Type B pancreatic cell (in vitro differentiated cells): ENCODE data around the gene BRD3OS. TPM values are rescaled to one million over a fixed set of nuclear protein-coding genes. Genes with fewer than 3 reads are reported as not detected.
"Not testable (repeated sequence)": the region's sequence is repeated elsewhere in the genome, so short reads cannot be mapped to it uniquely, and the experiment has no call there.

Source experiments
- DNase-seq: peaks from one replicate; pipeline ENCODE4 v3.0.0; 2021; ENCODE audit warnings: mixed read lengths; ENCODE audit not compliant: unreplicated experiment; ENCODE audit errors: extremely low spot score
- H3K27ac Mint-ChIP-seq: 2 replicates; pipeline ENCODE4 v1.8.0; 2021; ENCODE audit warnings: mild to moderate bottlenecking, mixed read lengths
- H3K27me3 Mint-ChIP-seq: 2 replicates; pipeline ENCODE4 v1.8.0; 2021; ENCODE audit warnings: mixed read lengths
- H3K36me3 Mint-ChIP-seq: 2 replicates; pipeline ENCODE4 v1.8.0; 2021; ENCODE audit warnings: mixed read lengths
- H3K4me1 Mint-ChIP-seq: one replicate; pipeline ENCODE4 v1.8.0; 2021; ENCODE audit warnings: mixed read lengths; ENCODE audit not compliant: unreplicated experiment
- H3K4me3 Mint-ChIP-seq: 2 replicates; pipeline ENCODE4 v1.8.0; 2021; ENCODE audit warnings: mild to moderate bottlenecking, mixed read lengths
- H3K9me3 Mint-ChIP-seq: 2 replicates; pipeline ENCODE4 v1.8.0; 2021; ENCODE audit warnings: mixed read lengths
- CTCF ChIP-seq: fragments of 200-600 bp; sonication (generic); conservative IDR thresholded peaks from 2 replicates; pipeline ENCODE4 v1.5.0; 2021; ENCODE audit warnings: antibody characterized with exemption, mild to moderate bottlenecking
- total RNA-seq: library from RNA; stranded (reverse); gene quantifications from 2 replicates; pipeline ENCODE4 v1.2.1, GENCODE V29; 2021; ENCODE audit warnings: low replicate concordance

BRD3OS gene
- total RNA-seq, 1 donor from 2014 or later: 24.0 TPM

DNA sequence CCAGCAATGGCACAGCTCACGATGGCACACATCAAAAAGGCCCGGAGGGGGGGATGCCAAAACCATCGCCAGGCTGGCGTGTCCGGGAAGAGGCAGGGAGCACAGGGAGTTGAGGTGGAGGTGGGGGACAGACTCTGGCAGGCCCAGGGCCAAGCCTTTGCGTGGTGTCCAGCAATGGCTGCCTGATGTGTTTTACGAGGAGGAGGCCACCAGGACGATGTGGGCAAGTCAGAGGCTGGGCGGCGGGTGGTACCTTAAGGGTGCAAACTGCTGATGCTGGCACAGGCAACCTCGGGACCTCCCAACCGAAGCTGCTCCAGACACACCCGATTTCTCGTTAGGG is 37.9 kb upstream of the BRD3OS start:
- no peak for TF ChIP-seq CTCF
- H3K4me3 Mint-ChIP-seq: no peak overlapping the region
- H3K27me3 Mint-ChIP-seq: no peaks in the 10 kb centered on the region
- H3K4me1 Mint-ChIP-seq: peaks cover 43% of the 10 kb centered on the region
- no peak overlapping the region for H3K27ac Mint-ChIP-seq
- no peaks in the 10 kb centered on the region for H3K9me3 Mint-ChIP-seq
- DNase-seq: no peak
- peaks cover 4% of the 10 kb centered on the region for H3K36me3 Mint-ChIP-seq

DNA sequence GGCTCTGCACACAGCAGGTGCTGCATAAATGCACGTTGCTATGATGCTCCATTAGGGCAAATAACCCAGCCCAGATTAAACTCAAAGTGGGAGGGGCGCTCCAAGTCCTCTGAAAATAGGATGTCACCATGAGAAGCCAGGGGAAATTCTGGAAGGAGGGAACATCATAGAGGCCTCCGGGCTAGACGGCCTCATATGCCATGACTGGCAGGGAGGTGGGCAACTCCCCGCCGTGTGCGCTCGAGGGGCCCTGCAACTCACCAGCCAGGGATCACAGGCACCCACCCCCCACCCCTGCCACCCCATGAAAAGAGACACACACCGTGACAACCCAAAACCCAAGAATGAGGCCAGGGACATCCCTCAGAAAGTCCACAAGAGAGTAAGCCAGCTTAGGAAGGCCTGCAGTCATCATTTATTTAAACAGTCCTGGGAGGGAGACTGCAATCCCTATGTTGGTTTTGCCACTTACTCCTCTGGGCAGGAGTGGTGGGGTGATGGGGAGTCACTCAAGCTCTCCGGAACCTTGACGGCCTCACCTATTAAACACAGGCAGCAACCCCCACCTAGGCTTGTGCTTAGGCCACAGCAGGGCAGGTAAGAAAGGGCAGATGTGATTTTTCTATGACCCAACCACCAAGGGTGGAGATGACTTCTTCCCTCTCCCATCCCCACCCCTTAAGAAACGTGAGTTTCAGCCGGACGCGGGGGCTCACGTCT is 37.2 kb upstream of the BRD3OS start:
- no peak for TF ChIP-seq CTCF
- DNase-seq: no peak
- Mint-ChIP-seq H3K36me3 (peaks cover 4% of the 10 kb centered on the region), H3K27ac (peak overlapping the region; percentile 53), H3K4me1 (peaks cover 37% of the 10 kb centered on the region), H3K4me3 (peak overlapping the region; percentile 74), H3K9me3 (no peaks in the 10 kb centered on the region), H3K27me3 (no peaks in the 10 kb centered on the region)

GRCh38 chr9:133988771-133989170 is 36.5 kb upstream of the BRD3OS start:
- H3K27ac Mint-ChIP-seq, H3K27me3 Mint-ChIP-seq, H3K4me3 Mint-ChIP-seq, H3K9me3 Mint-ChIP-seq, DNase-seq, H3K36me3 Mint-ChIP-seq: not testable (repeated sequence)
- peaks cover 32% of the 10 kb centered on the region for H3K4me1 Mint-ChIP-seq

DNA sequence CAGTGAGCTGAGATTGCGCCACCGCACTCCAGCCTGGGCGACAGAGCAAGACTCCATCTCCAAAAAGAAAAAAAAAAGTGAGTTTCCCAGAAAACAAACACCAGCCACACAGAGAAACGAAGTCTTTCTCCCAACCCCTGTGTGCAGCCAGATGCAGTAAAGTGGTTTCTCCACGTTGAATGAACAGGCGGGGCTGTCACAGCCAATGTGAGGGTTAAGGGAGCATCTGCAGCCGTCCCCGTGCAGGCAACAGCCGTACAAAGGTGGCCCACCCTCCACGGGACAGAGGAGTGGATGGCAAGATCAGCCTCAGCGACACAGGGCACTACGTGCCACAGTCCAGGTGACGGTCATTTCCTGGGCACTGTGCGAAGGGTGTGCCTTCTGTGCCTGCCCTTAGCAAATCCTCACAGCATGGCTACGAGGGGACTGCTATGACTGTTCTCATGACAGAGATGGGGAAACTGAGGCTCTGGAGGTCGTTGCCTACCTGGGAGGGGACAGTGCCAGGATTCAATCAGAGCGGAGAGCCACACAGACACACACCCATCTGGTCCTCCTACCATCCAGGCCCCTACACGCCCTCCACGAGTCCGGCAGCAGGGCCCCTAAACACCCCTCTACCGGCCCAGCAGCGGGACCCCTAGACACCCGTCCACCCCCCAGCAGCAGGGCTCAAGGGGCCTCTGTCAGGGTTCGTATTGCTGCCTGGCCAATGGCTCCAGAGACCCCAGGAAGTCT is 35.5 kb upstream of the BRD3OS start:
- Mint-ChIP-seq H3K27ac (peak overlapping the region; percentile 82), H3K4me3 (peak overlapping the region; percentile 94), H3K36me3 (peaks cover 4% of the 10 kb centered on the region), H3K9me3 (no peaks in the 10 kb centered on the region), H3K27me3 (no peaks in the 10 kb centered on the region), H3K4me1 (peaks cover 29% of the 10 kb centered on the region)
- no peak for TF ChIP-seq CTCF
- DNase-seq: no peak

- Mint-ChIP-seq H3K27ac (peak overlapping the region; percentile 88), H3K4me3 (peak overlapping the region; percentile 94), H3K36me3 (peaks cover 4% of the 10 kb centered on the region), H3K9me3 (no peaks in the 10 kb centered on the region), H3K4me1 (peaks cover 27% of the 10 kb centered on the region), H3K27me3 (no peaks in the 10 kb centered on the region)
- no peak for TF ChIP-seq CTCF
- DNase-seq: no peak
These were observed 34.7 kb upstream of the BRD3OS start for GRCh38 chr9:133990366-133991213.
